GM18858 (cell line): Measurements from ENCODE around the gene ZHX3.
"Not testable (repeated sequence)": the region's sequence is repeated elsewhere in the genome, so short reads cannot be mapped to it uniquely, and the experiment has no call there.

Experiments
- ATAC-seq: cut with Tn5 transposase; IDR thresholded peaks from one replicate; pipeline ENCODE4 v1.9.1; 2021; ENCODE audit not compliant: unreplicated experiment

The ZHX3 gene

GRCh38 chr20:41139227-41140093 lies 178.1 kb downstream of the ZHX3 start:
- no peak for ATAC-seq

DNA sequence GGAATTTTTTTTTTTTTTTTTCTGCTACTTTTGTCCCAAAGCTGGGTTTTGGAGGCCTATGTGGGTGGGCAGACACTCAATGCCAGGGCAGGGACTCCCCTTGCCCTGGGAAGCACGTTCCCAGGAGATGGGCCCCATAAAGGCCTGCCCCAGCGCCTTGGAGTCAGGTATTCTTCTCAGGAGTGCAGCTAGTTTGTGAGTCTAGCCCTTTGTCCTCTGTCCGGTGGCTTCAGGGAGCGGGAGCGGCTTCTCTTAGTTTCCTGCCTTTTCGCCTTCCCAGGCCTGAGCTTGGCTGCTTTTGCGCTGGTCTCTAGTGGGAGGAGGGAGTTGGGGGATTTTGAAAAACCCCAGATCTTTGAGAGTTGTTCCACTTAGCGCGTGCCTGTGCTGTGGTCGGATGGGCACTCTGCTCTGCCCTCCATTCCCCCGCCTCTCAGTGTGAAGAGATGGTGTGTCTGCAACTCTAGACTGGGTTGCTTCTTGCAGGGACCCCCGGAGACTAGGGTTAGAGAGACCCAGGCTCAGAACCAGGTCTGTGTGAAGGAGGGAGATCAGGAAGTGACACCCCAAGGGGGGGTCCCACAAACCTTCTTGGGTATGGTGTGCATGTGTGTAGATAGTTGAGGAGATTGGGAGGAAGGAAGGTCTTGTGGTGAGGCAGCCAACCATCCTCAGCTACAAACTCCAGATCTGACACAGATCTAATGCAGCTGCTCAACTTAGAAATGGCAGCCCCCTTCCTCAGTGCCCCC lies 178.9 kb downstream of the ZHX3 start:
- no peak for ATAC-seq

DNA sequence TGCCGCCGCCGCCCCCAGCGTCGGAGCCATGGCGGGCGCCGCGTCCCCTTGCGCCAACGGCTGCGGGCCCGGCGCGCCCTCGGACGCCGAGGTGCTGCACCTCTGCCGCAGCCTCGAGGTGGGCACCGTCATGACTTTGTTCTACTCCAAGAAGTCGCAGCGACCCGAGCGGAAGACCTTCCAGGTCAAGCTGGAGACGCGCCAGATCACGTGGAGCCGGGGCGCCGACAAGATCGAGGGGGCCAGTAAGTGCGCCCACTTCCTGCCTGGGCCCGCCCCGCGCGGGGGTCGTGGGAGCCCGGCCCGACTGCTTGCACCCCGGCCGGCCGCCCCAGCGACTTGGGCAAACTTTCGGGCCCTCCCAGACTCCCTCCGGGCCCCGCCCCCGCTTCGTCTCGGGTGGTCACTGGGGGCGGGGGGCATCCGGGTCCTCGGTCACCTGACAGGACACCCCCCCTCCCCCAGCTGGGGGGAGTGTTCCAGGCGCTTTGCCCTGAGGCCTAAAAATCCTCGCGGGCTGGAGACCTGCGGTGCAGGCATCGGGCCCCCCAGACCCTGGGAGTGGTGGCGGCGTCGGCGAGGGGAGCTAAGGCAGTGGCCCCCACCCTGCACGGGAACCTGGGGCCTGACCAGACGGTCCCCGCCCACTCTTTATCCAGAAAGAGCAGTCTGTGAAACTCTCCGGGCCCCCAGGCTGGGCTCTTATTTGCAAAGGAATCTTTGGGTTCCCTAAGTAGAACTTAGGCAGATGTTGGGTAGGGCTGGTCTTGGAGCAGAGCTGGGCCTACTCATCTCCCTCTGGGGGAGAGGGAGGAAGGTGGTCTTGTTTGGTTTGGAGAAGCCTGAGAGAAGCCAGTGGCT lies 179.7 kb downstream of the ZHX3 start:
- no peak for ATAC-seq

- ATAC-seq, result peak; percentile 29
Observed at GRCh38 chr20:41136680-41137613, 180.6 kb downstream of the ZHX3 start, which contains the start of gene PLCG1. TSS of gene PLCG1 (plus strand) at chr20:41137543. CDS start at chr20:41137642, 99 bp downstream.

DNA sequence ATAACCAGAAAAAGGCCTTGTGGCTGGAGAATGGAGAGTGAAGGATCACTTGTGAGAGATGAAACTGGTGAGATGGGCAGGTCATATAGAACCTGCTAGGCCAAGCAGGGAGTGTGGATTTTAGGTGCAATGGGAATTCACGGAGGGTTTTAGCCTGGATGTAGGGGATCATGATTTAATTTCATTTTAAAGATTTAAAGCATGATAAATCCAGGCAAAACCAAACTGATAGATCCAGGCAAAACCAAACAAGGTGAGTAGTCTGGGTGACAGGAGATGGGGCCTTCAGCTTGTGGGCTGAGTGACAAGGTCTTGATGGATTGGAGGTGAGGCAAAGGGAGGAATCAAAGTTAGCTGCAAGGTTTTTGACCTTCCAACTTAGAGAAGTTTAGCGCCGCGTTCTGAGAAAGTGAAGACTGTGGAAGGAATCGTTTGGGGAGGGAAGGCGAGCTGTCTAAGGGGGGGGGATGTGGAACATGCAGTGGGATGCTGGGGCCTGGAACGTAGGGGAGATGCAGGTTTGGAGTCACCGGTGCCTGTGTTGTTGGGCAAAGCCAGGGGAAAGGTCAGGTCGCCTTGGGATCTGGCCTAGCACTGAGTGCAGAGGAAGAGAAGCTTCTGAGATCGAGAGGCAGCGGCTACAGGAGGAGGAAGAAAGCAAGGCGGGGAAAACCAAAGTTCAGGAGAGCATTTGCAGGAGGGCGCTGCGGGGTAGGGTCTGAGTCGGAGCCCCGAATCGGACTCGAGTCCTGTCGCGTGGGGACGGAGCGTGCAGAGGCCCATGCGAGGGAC lies 181.4 kb downstream of the ZHX3 start:
- no peak for ATAC-seq

GRCh38 chr20:41135187-41135887 lies 182.2 kb downstream of the ZHX3 start:
- ATAC-seq, result no peak

DNA sequence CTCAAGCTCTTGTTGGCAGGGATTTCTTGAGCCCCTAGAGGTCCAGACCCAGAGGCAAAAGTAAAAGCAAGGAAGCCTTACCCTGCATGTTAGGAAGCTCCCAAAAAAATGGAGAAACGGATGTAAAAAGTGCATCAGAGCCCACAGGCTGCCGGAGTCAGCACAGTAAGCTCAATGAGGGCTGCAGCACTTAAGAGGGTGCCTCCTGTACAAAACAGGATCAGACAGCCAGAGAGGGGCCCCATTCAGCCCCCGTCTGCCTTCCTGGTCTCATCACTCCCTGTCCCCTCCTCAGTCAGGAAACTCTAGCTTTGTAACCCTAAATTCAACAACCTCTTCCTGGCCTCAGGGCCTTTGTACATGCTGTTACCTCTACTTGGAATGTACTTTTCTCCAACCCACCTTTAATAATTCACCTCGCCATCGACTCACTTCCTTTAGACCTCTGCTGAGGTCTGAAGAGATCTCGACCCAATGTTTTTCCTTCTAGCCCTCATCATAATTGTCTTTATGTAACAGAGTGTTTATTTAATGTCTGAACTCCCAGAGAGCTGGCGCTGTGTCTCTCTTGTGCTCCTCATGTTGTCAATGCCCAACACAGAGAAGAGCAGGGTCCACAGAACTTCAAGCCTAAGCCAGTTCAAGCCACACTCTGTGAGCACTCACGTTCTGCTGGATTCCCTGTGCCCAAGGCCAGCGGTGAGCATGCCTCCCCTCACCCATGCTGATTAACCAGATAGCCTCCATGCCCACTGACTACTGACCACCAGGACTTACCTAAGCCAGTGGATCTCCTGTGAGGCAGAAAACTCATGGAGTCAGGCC lies 183.0 kb downstream of the ZHX3 start:
- no peak for ATAC-seq

- ATAC-seq, result no peak
Observed at GRCh38 chr20:41133709-41134361, 183.7 kb downstream of the ZHX3 start.

DNA sequence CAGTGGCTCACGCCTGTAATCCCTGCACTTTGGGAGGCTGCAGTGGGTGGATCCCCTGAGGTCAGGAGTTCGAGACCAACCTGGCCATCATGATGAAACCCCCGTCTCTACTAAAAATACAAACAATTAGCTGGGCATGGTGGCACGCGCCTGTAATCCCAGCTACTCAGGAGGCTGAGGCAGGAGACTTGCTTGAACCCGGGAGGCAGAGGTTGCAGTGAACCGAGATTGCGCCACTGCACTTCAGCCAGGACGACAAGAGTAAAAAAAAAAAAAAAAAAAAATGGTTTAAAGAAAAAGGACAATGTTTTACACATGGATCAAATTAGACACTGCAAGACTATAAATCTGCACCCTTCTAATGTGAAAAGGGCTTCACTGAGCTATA lies 185.1 kb downstream of the ZHX3 start:
- ATAC-seq, result not testable (repeated sequence)

DNA sequence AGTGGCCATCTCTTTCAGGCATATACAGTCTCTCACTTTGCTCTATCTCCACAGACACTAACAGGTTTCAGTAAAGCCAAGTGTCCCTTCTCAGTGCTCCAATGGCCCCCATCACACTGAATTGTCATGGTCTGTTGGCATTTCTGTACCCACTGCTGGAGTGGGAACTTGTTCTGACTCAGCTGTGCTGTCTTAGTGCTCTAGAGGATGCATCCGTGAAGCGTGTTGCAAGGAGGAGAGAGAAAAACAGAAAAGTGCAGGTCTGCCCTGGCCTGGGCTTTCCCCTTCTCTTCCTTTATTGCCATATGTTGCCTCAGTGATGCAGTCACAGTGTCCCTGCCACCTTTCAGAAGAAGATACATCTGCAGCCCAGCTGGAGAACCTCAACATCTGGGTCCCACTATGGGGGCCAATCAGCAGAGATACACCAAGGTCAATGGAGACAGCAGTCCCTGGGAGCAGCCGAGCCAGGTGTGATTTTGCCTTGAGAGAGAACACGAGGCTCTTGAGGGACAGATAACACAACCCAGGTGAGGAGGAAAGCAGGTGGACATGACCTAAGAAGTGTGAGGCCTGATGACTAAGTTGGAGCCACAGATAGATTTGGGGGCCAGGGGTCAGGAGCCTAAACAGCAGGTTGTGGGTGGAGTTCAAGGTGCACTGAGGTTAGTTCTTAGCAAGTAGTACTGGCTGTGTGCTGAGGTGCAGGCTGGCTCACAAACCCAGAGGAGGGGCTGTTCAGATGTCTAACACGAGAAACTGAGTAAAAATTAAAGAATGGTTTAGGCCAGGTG lies 185.7 kb downstream of the ZHX3 start:
- ATAC-seq, result no peak
